ENCODE measurements around the gene PTH1R.

PTH1R gene

GRCh38 chr3:46850468-46850779 lies 27.1 kb upstream of the PTH1R start:
- no peak for DNase-seq

- no peak for DNase-seq
Observed at GRCh38 chr3:46851364-46852333, 25.9 kb upstream of the PTH1R start.

- no peak for DNase-seq
Observed at GRCh38 chr3:46852334-46852720, 25.2 kb upstream of the PTH1R start.

- DNase-seq, result no peak
Observed at GRCh38 chr3:46852839-46853355, 24.6 kb upstream of the PTH1R start.

GRCh38 chr3:46853441-46854415 lies 23.8 kb upstream of the PTH1R start:
- DNase-seq, result no peak

GRCh38 chr3:46854555-46854991 lies 22.9 kb upstream of the PTH1R start:
- DNase-seq, result no peak

GRCh38 chr3:46856576-46857471 lies 20.7 kb upstream of the PTH1R start:
- DNase-seq, result no peak

GRCh38 chr3:46857485-46858341 lies 19.8 kb upstream of the PTH1R start:
- DNase-seq, result no peak

GRCh38 chr3:46858456-46858855 lies 19.1 kb upstream of the PTH1R start:
- no peak for DNase-seq

GRCh38 chr3:46859001-46859710 lies 18.4 kb upstream of the PTH1R start:
- no peak for DNase-seq

GRCh38 chr3:46860017-46860809 lies 17.3 kb upstream of the PTH1R start:
- no peak for DNase-seq

GRCh38 chr3:46860810-46861604 lies 16.5 kb upstream of the PTH1R start:
- DNase-seq, result no peak

- no peak for DNase-seq
Observed at GRCh38 chr3:46861605-46862368, 15.7 kb upstream of the PTH1R start.

- no peak for DNase-seq
Observed at GRCh38 chr3:46862369-46863025, 15.0 kb upstream of the PTH1R start.

GRCh38 chr3:46863261-46863782 lies 14.2 kb upstream of the PTH1R start, which contains the start of gene MYL3:
MYL3 (minus strand) TSS chr3:46863444; CDS start chr3:46863390, 54 bp downstream.
- DNase-seq, result no peak

GRCh38 chr3:46864061-46864881 lies 13.2 kb upstream of the PTH1R start:
- DNase-seq, result no peak
